Glutamatergic neuron (in vitro differentiated cells): ENCODE measurements around the gene ATAD1. TPM values are rescaled to one million over a fixed set of nuclear protein-coding genes. Genes with fewer than 3 reads are reported as not detected.

Experiments used
- DNase-seq: peaks from one replicate; pipeline ENCODE4 v3.0.0; 2022
- H3K27ac Mint-ChIP-seq: one replicate; pipeline ENCODE4 v1.8.0; 2020; ENCODE audit warnings: mild to moderate bottlenecking, mixed read lengths, inconsistent platforms; ENCODE audit not compliant: unreplicated experiment
- H3K27me3 Mint-ChIP-seq: one replicate; pipeline ENCODE4 v1.8.0; 2020; ENCODE audit warnings: mild to moderate bottlenecking, moderate library complexity, mixed read lengths, inconsistent platforms; ENCODE audit not compliant: unreplicated experiment
- H3K36me3 Mint-ChIP-seq: one replicate; pipeline ENCODE4 v1.8.0; 2020; ENCODE audit warnings: mild to moderate bottlenecking, mixed read lengths, inconsistent platforms; ENCODE audit not compliant: unreplicated experiment
- H3K4me1 Mint-ChIP-seq: one replicate; pipeline ENCODE4 v1.8.0; 2020; ENCODE audit warnings: mild to moderate bottlenecking, low read depth, mixed read lengths, inconsistent platforms; ENCODE audit not compliant: unreplicated experiment
- H3K4me3 Mint-ChIP-seq: one replicate; pipeline ENCODE4 v1.8.0; 2020; ENCODE audit warnings: mild to moderate bottlenecking, mixed read lengths, inconsistent platforms; ENCODE audit not compliant: unreplicated experiment
- H3K9me3 Mint-ChIP-seq: one replicate; pipeline ENCODE4 v1.8.0; 2020; ENCODE audit warnings: mild to moderate bottlenecking, moderate library complexity, mixed read lengths, inconsistent platforms; ENCODE audit not compliant: unreplicated experiment
- CTCF ChIP-seq: fragments of 200-600 bp; sonication (generic); IDR thresholded peaks from one replicate; pipeline ENCODE4 v1.5.0; 2021; ENCODE audit not compliant: partially characterized antibody, unreplicated experiment
- total RNA-seq: library from RNA; stranded (reverse); fragmentation: NEBNext Ultra II Directional; extraction: Animal tissue kit (Norgen Biotek cat#: 25700); gene quantifications from one replicate; pipeline ENCODE4 v1.2.1, GENCODE V29; 2021; ENCODE audit not compliant: unreplicated experiment

ATAD1 gene
- total RNA-seq, 1 donor from 2014 or later, result 79.0 TPM

- Mint-ChIP-seq H3K4me3 (no peak overlapping the region), H3K27ac (no peak overlapping the region), H3K9me3 (no peaks in the 10 kb centered on the region), H3K4me1 (no peaks in the 10 kb centered on the region), H3K36me3 (peaks cover 4% of the 10 kb centered on the region), H3K27me3 (no peaks in the 10 kb centered on the region)
- no peak for TF ChIP-seq CTCF
- DNase-seq, result no peak
Measured at GRCh38 chr10:87782721-87783120, 35.3 kb downstream of the ATAD1 start.

GRCh38 chr10:87781545-87781944 is 36.5 kb downstream of the ATAD1 start:
- DNase-seq, result no peak
- no peak for TF ChIP-seq CTCF
- Mint-ChIP-seq H3K9me3 (no peaks in the 10 kb centered on the region), H3K4me3 (no peak overlapping the region), H3K27ac (no peak overlapping the region), H3K36me3 (peaks cover 4% of the 10 kb centered on the region), H3K4me1 (no peaks in the 10 kb centered on the region), H3K27me3 (no peaks in the 10 kb centered on the region)

DNA sequence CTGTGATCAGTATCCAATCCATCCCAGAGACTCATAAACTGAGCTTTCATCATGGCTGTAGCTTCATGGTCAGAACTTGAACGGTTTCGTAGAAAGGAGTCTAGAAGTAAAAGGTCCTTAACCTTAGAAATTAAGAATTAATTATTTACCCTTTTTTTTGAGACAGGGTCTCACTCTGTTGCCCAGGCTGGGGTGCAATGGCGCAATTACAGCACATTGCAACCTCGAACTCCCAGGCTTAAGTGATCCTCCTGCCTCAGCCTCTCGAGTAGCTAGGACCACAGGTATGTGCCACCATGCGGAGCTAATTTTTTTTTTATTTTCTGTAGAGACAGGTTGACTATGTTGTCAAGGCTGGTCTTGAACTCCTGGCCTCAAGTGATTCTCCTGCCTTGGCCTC is 41.7 kb downstream of the ATAD1 start:
- no peak for TF ChIP-seq CTCF
- H3K4me1 Mint-ChIP-seq, result no peaks in the 10 kb centered on the region
- H3K27me3 Mint-ChIP-seq, result no peaks in the 10 kb centered on the region
- H3K36me3 Mint-ChIP-seq, result peaks cover 2% of the 10 kb centered on the region
- no peak for DNase-seq
- peaks cover 2% of the 10 kb centered on the region for H3K9me3 Mint-ChIP-seq
- no peak overlapping the region for H3K27ac Mint-ChIP-seq
- H3K4me3 Mint-ChIP-seq, result no peak overlapping the region

DNA sequence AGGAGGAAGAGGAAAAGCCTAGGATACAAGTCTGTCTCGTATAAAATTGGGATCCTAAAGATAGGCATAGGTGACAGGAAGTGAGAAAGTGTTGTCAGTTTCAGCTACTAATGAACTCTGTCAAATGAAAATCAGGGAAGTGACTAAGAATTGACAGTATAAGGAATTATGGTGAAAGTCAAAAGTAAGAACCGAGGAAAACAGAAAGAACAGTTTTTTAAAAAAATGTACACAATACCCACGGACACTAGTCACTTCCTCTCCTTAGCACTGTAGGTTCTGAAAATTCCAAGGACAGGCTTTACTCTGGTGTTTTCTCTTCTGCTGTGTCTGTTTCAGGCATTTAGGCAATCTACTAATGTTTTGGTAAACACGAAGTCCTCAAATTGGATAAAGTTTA is 42.3 kb downstream of the ATAD1 start:
- no peaks in the 10 kb centered on the region for H3K27me3 Mint-ChIP-seq
- no peak overlapping the region for H3K27ac Mint-ChIP-seq
- no peaks in the 10 kb centered on the region for H3K4me1 Mint-ChIP-seq
- no peak overlapping the region for H3K4me3 Mint-ChIP-seq
- no peak for TF ChIP-seq CTCF
- peaks cover 2% of the 10 kb centered on the region for H3K9me3 Mint-ChIP-seq
- DNase-seq, result no peak
- H3K36me3 Mint-ChIP-seq, result no peaks in the 10 kb centered on the region

- H3K9me3 Mint-ChIP-seq, result peaks cover 2% of the 10 kb centered on the region
- no peaks in the 10 kb centered on the region for H3K4me1 Mint-ChIP-seq
- H3K36me3 Mint-ChIP-seq, result no peaks in the 10 kb centered on the region
- DNase-seq, result no peak
- peak; percentile 62 for TF ChIP-seq CTCF
- no peak overlapping the region for H3K27ac Mint-ChIP-seq
- H3K4me3 Mint-ChIP-seq, result no peak overlapping the region
- no peaks in the 10 kb centered on the region for H3K27me3 Mint-ChIP-seq
Measured at GRCh38 chr10:87771871-87772500, 46.0 kb downstream of the ATAD1 start.
